Measurements from ENCODE around the gene SIVA1.

SIVA1 gene

GRCh38 chr14:104715416-104715815, 37.5 kb upstream of the SIVA1 start:
- no peak for TF ChIP-seq CTCF (IDR thresholded peaks at IDR 0.05; ENCODE audit: insufficient read depth, low read depth, low read length, missing control alignments)
- H3K4me3 ChIP-seq (ENCODE audit: low read length): no peak overlapping the region

GRCh38 chr14:104715871-104716270, 37.1 kb upstream of the SIVA1 start:
- no peak for DNase-seq (ENCODE audit: low read depth)
- H3K4me3 ChIP-seq (ENCODE audit: low read length): no peak overlapping the region
- TF ChIP-seq CTCF (IDR thresholded peaks at IDR 0.05; ENCODE audit: insufficient read depth, low read depth, low read length, missing control alignments): no peak

More at GRCh38 chr14:104715416-104715815, 37.5 kb upstream of the SIVA1 start:
- no peak for DNase-seq (ENCODE audit: low read depth)

- TF ChIP-seq CTCF (IDR thresholded peaks at IDR 0.05; ENCODE audit: insufficient read depth, low read depth, low read length, missing control alignments): no peak
- no peak overlapping the region for H3K4me3 ChIP-seq (ENCODE audit: low read length)
- no peak for DNase-seq (ENCODE audit: low read depth)
These were observed 35.8 kb upstream of the SIVA1 start for GRCh38 chr14:104717137-104717536.

GRCh38 chr14:104717646-104718045, 35.3 kb upstream of the SIVA1 start:
- no peak for TF ChIP-seq CTCF (IDR thresholded peaks at IDR 0.05; ENCODE audit: insufficient read depth, low read depth, low read length, missing control alignments)
- DNase-seq (ENCODE audit: low read depth): no peak
- H3K4me3 ChIP-seq (ENCODE audit: low read length): no peak overlapping the region

- DNase-seq (ENCODE audit: low read depth): no peak
- no peak for TF ChIP-seq CTCF (IDR thresholded peaks at IDR 0.05; ENCODE audit: insufficient read depth, low read depth, low read length, missing control alignments)
- H3K4me3 ChIP-seq (ENCODE audit: low read length): no peak overlapping the region
These were observed 34.8 kb upstream of the SIVA1 start for GRCh38 chr14:104718147-104718546.

GRCh38 chr14:104718871-104719270, 34.1 kb upstream of the SIVA1 start:
- no peak overlapping the region for H3K4me3 ChIP-seq (ENCODE audit: low read length)
- no peak for TF ChIP-seq CTCF (IDR thresholded peaks at IDR 0.05; ENCODE audit: insufficient read depth, low read depth, low read length, missing control alignments)

GRCh38 chr14:104719343-104719742, 33.6 kb upstream of the SIVA1 start:
- no peak overlapping the region for H3K4me3 ChIP-seq (ENCODE audit: low read length)
- no peak for TF ChIP-seq CTCF (IDR thresholded peaks at IDR 0.05; ENCODE audit: insufficient read depth, low read depth, low read length, missing control alignments)
- DNase-seq (ENCODE audit: low read depth): no peak

More at GRCh38 chr14:104718871-104719270, 34.1 kb upstream of the SIVA1 start:
- DNase-seq (ENCODE audit: low read depth): no peak

Measured in epithelial cell of esophagus (primary cell).